ENCODE measurements around the gene SIRT2. TPM values are rescaled to one million over a fixed set of nuclear protein-coding genes. Genes with fewer than 3 reads are reported as not detected.

SIRT2 gene
- total and polyA plus RNA-seq, 2 of the 13 experiments (the other 11 are each of a cell fraction or from before 2014, with no cell fraction given) = 22.3 to 26.1 TPM

DNA sequence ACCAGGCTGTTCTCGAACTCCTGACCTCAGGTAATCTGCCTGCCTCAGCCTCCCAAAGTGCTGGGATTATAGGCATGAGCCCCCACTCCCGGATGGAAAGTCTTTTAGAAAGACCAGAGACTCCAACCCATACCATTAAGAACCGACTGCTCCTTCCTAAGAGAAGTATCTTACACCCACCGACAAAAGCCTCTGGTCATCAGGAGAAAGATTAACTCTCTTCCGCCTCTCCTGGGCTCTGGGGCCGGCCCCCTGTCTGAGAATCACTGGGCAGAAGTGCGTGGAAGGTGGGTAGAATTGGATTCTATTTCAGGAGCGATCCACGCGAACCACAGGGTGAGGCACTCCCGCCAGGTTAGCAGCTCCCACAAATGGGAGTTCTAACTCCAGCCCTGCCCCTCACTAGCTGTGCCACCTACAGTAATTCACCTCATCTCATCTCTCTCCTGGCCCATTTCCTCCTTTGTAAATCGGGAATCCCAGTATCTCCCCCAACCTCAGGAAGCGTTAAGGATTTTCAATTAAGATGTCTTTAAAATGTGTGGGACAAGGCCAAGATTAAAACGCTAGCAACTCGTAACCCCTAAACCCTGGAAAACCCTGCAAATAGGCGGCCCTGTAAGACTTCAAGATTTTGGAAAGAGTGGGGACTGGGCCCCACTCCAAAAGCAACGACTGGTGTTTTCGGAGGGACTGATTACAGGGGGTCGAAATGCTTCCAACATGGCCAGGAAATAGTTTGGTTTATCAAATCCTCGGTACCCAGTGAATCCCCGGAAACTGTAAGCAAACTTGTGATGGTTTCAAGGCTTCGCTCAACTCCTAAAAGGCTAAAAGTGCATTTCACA, 50.9 kb downstream of the SIRT2 start (continued):
- TF ChIP-seq, protein P1, sequence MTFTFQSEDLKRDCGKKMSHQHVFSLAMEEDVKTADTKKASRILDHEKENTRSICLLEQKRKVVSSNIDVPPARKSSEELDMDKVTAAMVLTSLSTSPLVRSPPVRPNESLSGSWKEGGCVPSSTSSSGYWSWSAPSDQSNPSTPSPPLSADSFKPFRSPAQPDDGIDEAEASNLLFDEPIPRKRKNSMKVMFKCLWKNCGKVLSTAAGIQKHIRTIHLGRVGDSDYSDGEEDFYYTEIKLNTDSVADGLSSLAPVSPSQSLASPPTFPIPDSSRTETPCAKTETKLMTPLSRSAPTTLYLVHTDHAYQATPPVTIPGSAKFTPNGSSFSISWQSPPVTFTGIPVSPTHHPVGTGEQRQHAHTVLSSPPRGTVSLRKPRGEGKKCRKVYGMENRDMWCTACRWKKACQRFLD (CRISPR knock-in tag; IDR thresholded peaks at IDR 0.05; ENCODE audit: borderline replicate concordance) = 0 out of 2 replicates have a peak, but pooled peaks have one; percentile 3
- TF ChIP-seq HMG20A (CRISPR knock-in tag; IDR thresholded peaks at IDR 0.05; ENCODE audit: borderline replicate concordance) (no peak), RBFOX2 (IDR thresholded peaks at IDR 0.05; ENCODE audit: low read depth, low read length) (peak; percentile 27; the same call in 1 of the 2 replicates), KLF13 (CRISPR knock-in tag; IDR thresholded peaks at IDR 0.05) (no peak), AKAP8 (CRISPR knock-in tag; IDR thresholded peaks at IDR 0.05) (0 out of 2 replicates have a peak, but pooled peaks have one; percentile 6), NR1H2 (CRISPR knock-in tag; IDR thresholded peaks at IDR 0.05; ENCODE audit: borderline replicate concordance, low read depth) (no peak), ZNF30 (CRISPR knock-in tag; IDR thresholded peaks at IDR 0.05) (0 out of 2 replicates have a peak, but pooled peaks have one; percentile 34), BRD4 (CRISPR knock-in tag; IDR thresholded peaks at IDR 0.05) (no peak), IRF2 (CRISPR knock-in tag; IDR thresholded peaks at IDR 0.05) (no peak), ZNF101 (CRISPR knock-in tag; IDR thresholded peaks at IDR 0.05; ENCODE audit: borderline replicate concordance, low read depth) (no peak), ZNF460 (CRISPR knock-in tag; IDR thresholded peaks at IDR 0.05; ENCODE audit: borderline replicate concordance) (peak; percentile 29; the same call in 1 of the 2 replicates), FOXJ3 (CRISPR knock-in tag; IDR thresholded peaks at IDR 0.05; ENCODE audit: borderline replicate concordance) (no peak), ZC3H13 (CRISPR knock-in tag; IDR thresholded peaks at IDR 0.05) (no peak), POLR2G (IDR thresholded peaks at IDR 0.05; ENCODE audit: low read depth, low read length) (peak; percentile 36; the same call in 1 of the 2 replicates), POLR2A (IDR thresholded peaks at IDR 0.05; ENCODE audit: insufficient read depth in 1 of 2, low read depth in 2 of 2, low read length in 2 of 2) (peak in 1 of 2 experiments; percentile 21; a peak in 2 of 4 replicates), HNRNPUL1 (IDR thresholded peaks at IDR 0.05; ENCODE audit: low read depth, low read length) (no peak)
- TF ChIP-seq, protein P2, sequence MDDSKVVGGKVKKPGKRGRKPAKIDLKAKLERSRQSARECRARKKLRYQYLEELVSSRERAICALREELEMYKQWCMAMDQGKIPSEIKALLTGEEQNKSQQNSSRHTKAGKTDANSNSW (CRISPR knock-in tag; IDR thresholded peaks at IDR 0.05; ENCODE audit: borderline replicate concordance) = no peak
- TF ChIP-seq, protein P3, sequence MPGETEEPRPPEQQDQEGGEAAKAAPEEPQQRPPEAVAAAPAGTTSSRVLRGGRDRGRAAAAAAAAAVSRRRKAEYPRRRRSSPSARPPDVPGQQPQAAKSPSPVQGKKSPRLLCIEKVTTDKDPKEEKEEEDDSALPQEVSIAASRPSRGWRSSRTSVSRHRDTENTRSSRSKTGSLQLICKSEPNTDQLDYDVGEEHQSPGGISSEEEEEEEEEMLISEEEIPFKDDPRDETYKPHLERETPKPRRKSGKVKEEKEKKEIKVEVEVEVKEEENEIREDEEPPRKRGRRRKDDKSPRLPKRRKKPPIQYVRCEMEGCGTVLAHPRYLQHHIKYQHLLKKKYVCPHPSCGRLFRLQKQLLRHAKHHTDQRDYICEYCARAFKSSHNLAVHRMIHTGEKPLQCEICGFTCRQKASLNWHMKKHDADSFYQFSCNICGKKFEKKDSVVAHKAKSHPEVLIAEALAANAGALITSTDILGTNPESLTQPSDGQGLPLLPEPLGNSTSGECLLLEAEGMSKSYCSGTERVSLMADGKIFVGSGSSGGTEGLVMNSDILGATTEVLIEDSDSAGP (CRISPR knock-in tag; IDR thresholded peaks at IDR 0.05; ENCODE audit: borderline replicate concordance) = 0 out of 2 replicates have a peak, but pooled peaks have one; percentile 2

Data from HepG2 (cell line).